Ectodermal cell (in vitro differentiated cells): ENCODE results near the gene CEBPE.

Experiments used
- H3K27ac ChIP-seq: 2 replicates; pipeline ENCODE4 v1.7.0; 2013; ENCODE audit warnings: mild to moderate bottlenecking, low read depth, low read length; ENCODE audit not compliant: insufficient read depth, poor library complexity, severe bottlenecking
- H3K27me3 ChIP-seq: 2 replicates; pipeline ENCODE4 v1.7.0; 2013; ENCODE audit warnings: mild to moderate bottlenecking, low read length; ENCODE audit not compliant: insufficient read depth, control insufficient read depth, poor library complexity, severe bottlenecking
- H3K36me3 ChIP-seq: one replicate; pipeline ENCODE4 v1.7.0; 2013; ENCODE audit warnings: low read length; ENCODE audit not compliant: control insufficient read depth, insufficient read depth
- H3K4me1 ChIP-seq: one replicate; pipeline ENCODE4 v1.7.0; 2013; ENCODE audit warnings: low read length; ENCODE audit not compliant: control insufficient read depth, insufficient read depth
- H3K4me3 ChIP-seq: 2 replicates; pipeline ENCODE4 v1.7.0; 2013; ENCODE audit warnings: low read depth, low read length, control low read depth; ENCODE audit not compliant: insufficient read depth
- H3K9me3 ChIP-seq: 2 replicates; pipeline ENCODE4 v1.7.0; 2013; ENCODE audit warnings: mild to moderate bottlenecking, low read length, moderate library complexity; ENCODE audit not compliant: control insufficient read depth
- WGBS, 2 experiments: methylation state at CpG; one replicate each; pipeline ENCODE4 v1.1.7; 2013; ENCODE audit warnings: missing lambda C conversion rate in 2 of 2; 5-methylcytosine and 5-hydroxymethylcytosine counted together

Gene CEBPE

GRCh38 chr14:23158779-23159178, 39.7 kb upstream of the CEBPE start:
- no peaks in the 10 kb centered on the region for H3K27me3 ChIP-seq
- no peaks in the 10 kb centered on the region for H3K9me3 ChIP-seq
- no peaks in the 10 kb centered on the region for H3K36me3 ChIP-seq
- peaks cover 22% of the 10 kb centered on the region for H3K4me1 ChIP-seq
- H3K4me3 ChIP-seq, result no peak overlapping the region
- WGBS, 2 experiments, result 80 to 100% methylated on average over 1 of the region's 2 CpGs
- H3K27ac ChIP-seq, result no peak overlapping the region

- 74 to 75% methylated on average over 10 of the region's 10 CpGs for whole genome bisulfite sequencing, 2 experiments
- H3K36me3 ChIP-seq, result no peaks in the 10 kb centered on the region
- no peak overlapping the region for H3K4me3 ChIP-seq
- peak overlapping the region; percentile 55 for H3K27ac ChIP-seq
- peaks cover 21% of the 10 kb centered on the region for H3K4me1 ChIP-seq
- no peaks in the 10 kb centered on the region for H3K9me3 ChIP-seq
- no peaks in the 10 kb centered on the region for H3K27me3 ChIP-seq
These were observed 36.0 kb upstream of the CEBPE start for GRCh38 chr14:23154964-23155587.

- Histone ChIP-seq H3K36me3 (no peaks in the 10 kb centered on the region), H3K27me3 (no peaks in the 10 kb centered on the region), H3K27ac (no peak overlapping the region), H3K9me3 (no peaks in the 10 kb centered on the region), H3K4me1 (peaks cover 14% of the 10 kb centered on the region), H3K4me3 (no peak overlapping the region)
- 83 to 84% methylated on average over 27 to 28 of the region's 28 CpGs for WGBS, 2 experiments
These were observed 35.1 kb upstream of the CEBPE start for GRCh38 chr14:23153851-23154796.

- Histone ChIP-seq H3K4me1 (peaks cover 17% of the 10 kb centered on the region), H3K9me3 (no peaks in the 10 kb centered on the region), H3K27ac (no peak overlapping the region), H3K27me3 (no peaks in the 10 kb centered on the region), H3K4me3 (no peak overlapping the region), H3K36me3 (no peaks in the 10 kb centered on the region)
- 92% methylated on average over 2 of the region's 2 CpGs for WGBS, 2 experiments
These were observed 32.3 kb upstream of the CEBPE start for GRCh38 chr14:23151342-23151741.

- Histone ChIP-seq H3K27ac (no peak overlapping the region), H3K4me3 (no peak overlapping the region), H3K4me1 (peaks cover 13% of the 10 kb centered on the region), H3K9me3 (no peaks in the 10 kb centered on the region), H3K36me3 (no peaks in the 10 kb centered on the region), H3K27me3 (no peaks in the 10 kb centered on the region)
These were observed 30.7 kb upstream of the CEBPE start for GRCh38 chr14:23149745-23150144.

GRCh38 chr14:23148591-23149249, 29.7 kb upstream of the CEBPE start:
- Histone ChIP-seq H3K4me3 (no peak overlapping the region), H3K36me3 (no peaks in the 10 kb centered on the region), H3K9me3 (no peaks in the 10 kb centered on the region), H3K27me3 (no peaks in the 10 kb centered on the region), H3K27ac (no peak overlapping the region), H3K4me1 (peaks cover 9% of the 10 kb centered on the region)
- 89 to 99% methylated on average over 5 of the region's 5 CpGs for WGBS, 2 experiments

GRCh38 chr14:23147676-23148075, 28.6 kb upstream of the CEBPE start:
- Histone ChIP-seq H3K27ac (no peak overlapping the region), H3K9me3 (no peaks in the 10 kb centered on the region)
- 90 to 100% methylated on average over 1 of the region's 1 CpG for WGBS, 2 experiments

GRCh38 chr14:23146980-23147379, 27.9 kb upstream of the CEBPE start:
- Histone ChIP-seq H3K9me3 (no peaks in the 10 kb centered on the region), H3K27ac (no peak overlapping the region), H3K4me3 (no peak overlapping the region), H3K36me3 (peaks cover 5% of the 10 kb centered on the region), H3K27me3 (no peaks in the 10 kb centered on the region), H3K4me1 (peaks cover 9% of the 10 kb centered on the region)
- WGBS, 2 experiments, result 90 to 97% methylated on average over 4 of the region's 4 CpGs

More at GRCh38 chr14:23147676-23148075, 28.6 kb upstream of the CEBPE start:
- Histone ChIP-seq H3K27me3 (no peaks in the 10 kb centered on the region), H3K4me1 (peaks cover 9% of the 10 kb centered on the region), H3K36me3 (peaks cover 2% of the 10 kb centered on the region), H3K4me3 (no peak overlapping the region)

- H3K27ac ChIP-seq, result no peak overlapping the region
- 87 to 94% methylated on average over 2 of the region's 2 CpGs for WGBS, 2 experiments
These were observed 27.4 kb upstream of the CEBPE start for GRCh38 chr14:23146351-23146910.

More at GRCh38 chr14:23146351-23146910, 27.4 kb upstream of the CEBPE start:
- H3K9me3 ChIP-seq, result no peaks in the 10 kb centered on the region
- H3K4me3 ChIP-seq, result no peak overlapping the region
- peaks cover 5% of the 10 kb centered on the region for H3K36me3 ChIP-seq
- H3K4me1 ChIP-seq, result peaks cover 9% of the 10 kb centered on the region
- H3K27me3 ChIP-seq, result no peaks in the 10 kb centered on the region
